ENCODE results near the gene SF3B6. TPM values are rescaled to one million over a fixed set of nuclear protein-coding genes. Genes with fewer than 3 reads are reported as not detected.
"Not testable (repeated sequence)": the region's sequence is repeated elsewhere in the genome, so short reads cannot be mapped to it uniquely, and the experiment has no call there.

Gene SF3B6
- total RNA-seq, 1 experiment from 2014 or later, result 184 TPM

GRCh38 chr2:24101992-24102391, 25.9 kb upstream of the SF3B6 start:
- Mint-ChIP-seq H3K4me1 (ENCODE audit: low read depth, unreplicated experiment) (peaks cover 4% of the 10 kb centered on the region), H3K27ac (ENCODE audit: unreplicated experiment) (no peak overlapping the region)
- intact Hi-C loops (cut with micrococcal nuclease; ENCODE audit: unreplicated experiment), result no loop called here

GRCh38 chr2:24100732-24101131, 24.6 kb upstream of the SF3B6 start:
- H3K36me3 ChIP-seq (ENCODE audit: control insufficient read depth, insufficient read depth, low read length); H3K4me1 Mint-ChIP-seq (ENCODE audit: low read depth, unreplicated experiment); H3K9me3 ChIP-seq; H3K4me3 ChIP-seq (ENCODE audit: low read depth, low read length); DNase-seq; H3K36me3 Mint-ChIP-seq (ENCODE audit: insufficient read depth, unreplicated experiment); H3K9me3 Mint-ChIP-seq (ENCODE audit: unreplicated experiment); H3K27me3 Mint-ChIP-seq (ENCODE audit: insufficient read depth, unreplicated experiment); intact Hi-C loops (cut with micrococcal nuclease; ENCODE audit: unreplicated experiment); H3K4me3 Mint-ChIP-seq (ENCODE audit: unreplicated experiment); H3K27ac Mint-ChIP-seq (ENCODE audit: unreplicated experiment); H3K27me3 ChIP-seq (replicated peaks; ENCODE audit: control insufficient read depth, insufficient read depth, low read length); CTCF ChIA-PET; POLR2A ChIA-PET; H3K4me1 ChIP-seq; BruUV-seq (replicated peaks): not testable (repeated sequence)

More at GRCh38 chr2:24101992-24102391, 25.9 kb upstream of the SF3B6 start:
- POLR2A ChIA-PET, result no interaction called here
- Histone ChIP-seq H3K4me3 (ENCODE audit: low read depth, low read length) (no peak overlapping the region), H3K4me1 (no peaks in the 10 kb centered on the region), H3K36me3 (ENCODE audit: control insufficient read depth, insufficient read depth, low read length) (no peaks in the 10 kb centered on the region), H3K27me3 (replicated peaks; ENCODE audit: control insufficient read depth, insufficient read depth, low read length) (no peaks in the 10 kb centered on the region), H3K9me3 (no peaks in the 10 kb centered on the region)
- no peak for TF ChIP-seq CTCF (IDR thresholded peaks at IDR 0.05; ENCODE audit: insufficient read depth in 1 of 2, low read depth in 1 of 2, low read length in 1 of 2, severe bottlenecking in 1 of 2, unreplicated experiment in 1 of 2)
- Mint-ChIP-seq H3K9me3 (ENCODE audit: unreplicated experiment) (peaks cover 6% of the 10 kb centered on the region), H3K4me3 (ENCODE audit: unreplicated experiment) (no peak overlapping the region), H3K27me3 (ENCODE audit: insufficient read depth, unreplicated experiment) (peaks cover 3% of the 10 kb centered on the region), H3K36me3 (ENCODE audit: insufficient read depth, unreplicated experiment) (no peaks in the 10 kb centered on the region)
- CTCF ChIA-PET, result no interaction called here
- no TSS peak for BruUV-seq (replicated peaks)
- DNase-seq, result no peak

GRCh38 chr2:24095171-24095677, 19.1 kb upstream of the SF3B6 start:
- H3K27me3 ChIP-seq (replicated peaks; ENCODE audit: control insufficient read depth, insufficient read depth, low read length); BruUV-seq (replicated peaks); POLR2A ChIA-PET; H3K4me1 Mint-ChIP-seq (ENCODE audit: low read depth, unreplicated experiment); H3K9me3 Mint-ChIP-seq (ENCODE audit: unreplicated experiment); H3K9me3 ChIP-seq; H3K36me3 ChIP-seq (ENCODE audit: control insufficient read depth, insufficient read depth, low read length); H3K4me1 ChIP-seq; H3K4me3 Mint-ChIP-seq (ENCODE audit: unreplicated experiment); intact Hi-C loops (cut with micrococcal nuclease; ENCODE audit: unreplicated experiment); H3K27me3 Mint-ChIP-seq (ENCODE audit: insufficient read depth, unreplicated experiment); H3K27ac Mint-ChIP-seq (ENCODE audit: unreplicated experiment); H3K36me3 Mint-ChIP-seq (ENCODE audit: insufficient read depth, unreplicated experiment); H3K4me3 ChIP-seq (ENCODE audit: low read depth, low read length): not testable (repeated sequence)
- DNase-seq, result peak in 1 of 2 experiments; percentile 15
- CTCF ChIA-PET, result interaction anchor here (1.2 kb wide), 1 partner anchor 11 kb away, joined by 3 read pairs; the partner anchor contains the start of gene TP53I3

DNA sequence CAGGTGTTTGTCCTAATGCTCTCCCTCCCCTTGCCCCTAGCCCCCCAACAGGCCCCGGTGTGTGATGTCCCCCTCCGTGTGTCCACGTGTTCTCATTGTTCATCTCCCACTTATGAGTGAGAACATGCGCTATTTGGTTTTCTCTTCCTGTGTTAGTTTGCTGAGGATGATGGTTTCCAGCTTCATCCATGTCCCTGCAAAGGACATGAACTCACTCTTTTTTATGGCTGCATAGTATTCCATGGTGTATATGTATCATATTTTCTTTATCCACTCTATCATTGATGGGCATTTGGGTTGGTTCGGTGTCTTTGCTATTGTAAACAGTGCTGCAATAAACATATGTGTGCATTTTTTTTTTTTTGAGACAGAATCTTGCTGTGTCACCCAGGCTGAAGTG, 17.1 kb upstream of the SF3B6 start:
- H3K4me3 Mint-ChIP-seq (ENCODE audit: unreplicated experiment); H3K36me3 ChIP-seq (ENCODE audit: control insufficient read depth, insufficient read depth, low read length); CTCF ChIA-PET; H3K9me3 Mint-ChIP-seq (ENCODE audit: unreplicated experiment); DNase-seq; H3K27ac Mint-ChIP-seq (ENCODE audit: unreplicated experiment); H3K4me1 ChIP-seq; H3K27me3 ChIP-seq (replicated peaks; ENCODE audit: control insufficient read depth, insufficient read depth, low read length); H3K27me3 Mint-ChIP-seq (ENCODE audit: insufficient read depth, unreplicated experiment); H3K36me3 Mint-ChIP-seq (ENCODE audit: insufficient read depth, unreplicated experiment); POLR2A ChIA-PET; H3K4me1 Mint-ChIP-seq (ENCODE audit: low read depth, unreplicated experiment); H3K9me3 ChIP-seq; H3K4me3 ChIP-seq (ENCODE audit: low read depth, low read length); intact Hi-C loops (cut with micrococcal nuclease; ENCODE audit: unreplicated experiment); BruUV-seq (replicated peaks): not testable (repeated sequence)
